Adrenal gland (tissue), 5 donors: ENCODE data around the gene HAS3.

Experiments used
- POLR2A ChIP-seq, 2 donors: fragments of 450-650 bp; IDR thresholded peaks; one replicate each; pipeline ENCODE4 v1.6.1; 2017; ENCODE audit warnings: antibody characterized with exemption in 2 of 2, mild to moderate bottlenecking in 2 of 2, moderate library complexity in 1 of 2
- TF ChIP-seq, protein P1 (sequence below), 6 experiments: fragments of 450-650 bp in 4 of 6; fragments of 200-600 bp in 2 of 6; sonication (generic) in 1 of 6; IDR thresholded peaks; 1 replicate in 5 of 6; 2 replicates in 1 of 6; pipeline versions ENCODE4 v1.5.1 to v1.8.0; 2016 to 2021; ENCODE audit warnings: antibody characterized with exemption in 6 of 6, mild to moderate bottlenecking in 2 of 6, moderate library complexity in 1 of 6
- donor health status: DM: no; HTN: no; CAD: no.

GRCh38 chr16:69143116-69143515 is 37.7 kb downstream of the HAS3 start:
- TF ChIP-seq, protein P1, sequence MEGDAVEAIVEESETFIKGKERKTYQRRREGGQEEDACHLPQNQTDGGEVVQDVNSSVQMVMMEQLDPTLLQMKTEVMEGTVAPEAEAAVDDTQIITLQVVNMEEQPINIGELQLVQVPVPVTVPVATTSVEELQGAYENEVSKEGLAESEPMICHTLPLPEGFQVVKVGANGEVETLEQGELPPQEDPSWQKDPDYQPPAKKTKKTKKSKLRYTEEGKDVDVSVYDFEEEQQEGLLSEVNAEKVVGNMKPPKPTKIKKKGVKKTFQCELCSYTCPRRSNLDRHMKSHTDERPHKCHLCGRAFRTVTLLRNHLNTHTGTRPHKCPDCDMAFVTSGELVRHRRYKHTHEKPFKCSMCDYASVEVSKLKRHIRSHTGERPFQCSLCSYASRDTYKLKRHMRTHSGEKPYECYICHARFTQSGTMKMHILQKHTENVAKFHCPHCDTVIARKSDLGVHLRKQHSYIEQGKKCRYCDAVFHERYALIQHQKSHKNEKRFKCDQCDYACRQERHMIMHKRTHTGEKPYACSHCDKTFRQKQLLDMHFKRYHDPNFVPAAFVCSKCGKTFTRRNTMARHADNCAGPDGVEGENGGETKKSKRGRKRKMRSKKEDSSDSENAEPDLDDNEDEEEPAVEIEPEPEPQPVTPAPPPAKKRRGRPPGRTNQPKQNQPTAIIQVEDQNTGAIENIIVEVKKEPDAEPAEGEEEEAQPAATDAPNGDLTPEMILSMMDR (IDR thresholded peaks at IDR 0.05): peak in 1 of 6 experiments; percentile 2
- TF ChIP-seq POLR2A (IDR thresholded peaks at IDR 0.05): no peak
